ENCODE measurements around the gene CNTNAP2.

- TF ChIP-seq CTCF (IDR thresholded peaks at IDR 0.05) (no peak), POLR2A (IDR thresholded peaks at IDR 0.05) (no peak)
Observed at GRCh38 chr7:148266795-148267194, 2150.2 kb downstream of the CNTNAP2 start.
